Measurements from ENCODE around the gene PPP6R1. TPM values are rescaled to one million over a fixed set of nuclear protein-coding genes. Genes with fewer than 3 reads are reported as not detected.

PPP6R1 gene
- total RNA-seq, 2 donors from 2014 or later, result 46.7 to 52.3 TPM

GRCh38 chr19:55238030-55238429, 20.8 kb downstream of the PPP6R1 start:
- peaks cover 66% of the 10 kb centered on the region for H3K36me3 ChIP-seq

GRCh38 chr19:55232986-55233385, 25.8 kb downstream of the PPP6R1 start:
- DNase-seq (ENCODE audit: low spot score), result no peak
- Histone ChIP-seq H3K27me3 (replicated peaks; ENCODE audit: insufficient read depth) (no peaks in the 10 kb centered on the region), H3K4me1 (ENCODE audit: control insufficient read depth in 1 of 2, low read depth in 2 of 2) (no peaks in the 10 kb centered on the region), H3K9me3 (no peaks in the 10 kb centered on the region), H3K36me3 (peaks cover 50% of the 10 kb centered on the region), H3K27ac (no peak overlapping the region), H3K4me3 (no peak overlapping the region)
- ATAC-seq (ENCODE audit: insufficient number of reproducible peaks, low FRiP score, low read depth), result no peak
- TF ChIP-seq CTCF (IDR thresholded peaks at IDR 0.05), result no peak

More at GRCh38 chr19:55238030-55238429, 20.8 kb downstream of the PPP6R1 start:
- TF ChIP-seq CTCF (IDR thresholded peaks at IDR 0.05), result no peak
- H3K4me3 ChIP-seq, result no peak overlapping the region
- no peaks in the 10 kb centered on the region for H3K27me3 ChIP-seq (replicated peaks; ENCODE audit: insufficient read depth)
- no peaks in the 10 kb centered on the region for H3K9me3 ChIP-seq
- H3K4me1 ChIP-seq (ENCODE audit: control insufficient read depth in 1 of 2, low read depth in 2 of 2), result no peaks in the 10 kb centered on the region
- ATAC-seq (ENCODE audit: insufficient number of reproducible peaks, low FRiP score, low read depth), result no peak
- H3K27ac ChIP-seq, result no peak overlapping the region
- DNase-seq (ENCODE audit: low spot score), result no peak

- TF ChIP-seq CTCF (IDR thresholded peaks at IDR 0.05), result no peak
- Histone ChIP-seq H3K27ac (no peak overlapping the region), H3K4me3 (no peak overlapping the region), H3K36me3 (peaks cover 44% of the 10 kb centered on the region), H3K27me3 (replicated peaks; ENCODE audit: insufficient read depth) (no peaks in the 10 kb centered on the region), H3K9me3 (no peaks in the 10 kb centered on the region), H3K4me1 (ENCODE audit: control insufficient read depth in 1 of 2, low read depth in 2 of 2) (no peaks in the 10 kb centered on the region)
- no peak for ATAC-seq (ENCODE audit: insufficient number of reproducible peaks, low FRiP score, low read depth)
- no peak for DNase-seq (ENCODE audit: low spot score)
Measured at GRCh38 chr19:55232286-55232602, 26.6 kb downstream of the PPP6R1 start.

GRCh38 chr19:55231391-55232285, 27.2 kb downstream of the PPP6R1 start:
- H3K4me3 ChIP-seq, result no peak overlapping the region
- H3K27me3 ChIP-seq (replicated peaks; ENCODE audit: insufficient read depth), result no peaks in the 10 kb centered on the region
- DNase-seq (ENCODE audit: low spot score) (no peak), ATAC-seq (ENCODE audit: insufficient number of reproducible peaks, low FRiP score, low read depth) (no peak)
- H3K36me3 ChIP-seq, result peaks cover 40% of the 10 kb centered on the region
- no peak for TF ChIP-seq CTCF (IDR thresholded peaks at IDR 0.05)
- H3K4me1 ChIP-seq (ENCODE audit: control insufficient read depth in 1 of 2, low read depth in 2 of 2), result no peaks in the 10 kb centered on the region
- no peaks in the 10 kb centered on the region for H3K9me3 ChIP-seq
- H3K27ac ChIP-seq, result no peak overlapping the region

GRCh38 chr19:55230780-55231179, 28.0 kb downstream of the PPP6R1 start:
- no peak for DNase-seq (ENCODE audit: low spot score)
- no peak for ATAC-seq (ENCODE audit: insufficient number of reproducible peaks, low FRiP score, low read depth)
- Histone ChIP-seq H3K4me3 (no peak overlapping the region), H3K36me3 (peaks cover 33% of the 10 kb centered on the region), H3K27ac (no peak overlapping the region), H3K4me1 (ENCODE audit: control insufficient read depth in 1 of 2, low read depth in 2 of 2) (no peaks in the 10 kb centered on the region), H3K9me3 (no peaks in the 10 kb centered on the region), H3K27me3 (replicated peaks; ENCODE audit: insufficient read depth) (no peaks in the 10 kb centered on the region)
- TF ChIP-seq CTCF (IDR thresholded peaks at IDR 0.05), result no peak
